ENCODE data around the gene CCDC146. TPM values are rescaled to one million over a fixed set of nuclear protein-coding genes. Genes with fewer than 3 reads are reported as not detected.
"Not testable (repeated sequence)": the region's sequence is repeated elsewhere in the genome, so short reads cannot be mapped to it uniquely, and the experiment has no call there.

CCDC146 gene
- total RNA-seq, 8 experiments from 2014 or later, result 3.3 to 32.5 (median 7.7) TPM

DNA sequence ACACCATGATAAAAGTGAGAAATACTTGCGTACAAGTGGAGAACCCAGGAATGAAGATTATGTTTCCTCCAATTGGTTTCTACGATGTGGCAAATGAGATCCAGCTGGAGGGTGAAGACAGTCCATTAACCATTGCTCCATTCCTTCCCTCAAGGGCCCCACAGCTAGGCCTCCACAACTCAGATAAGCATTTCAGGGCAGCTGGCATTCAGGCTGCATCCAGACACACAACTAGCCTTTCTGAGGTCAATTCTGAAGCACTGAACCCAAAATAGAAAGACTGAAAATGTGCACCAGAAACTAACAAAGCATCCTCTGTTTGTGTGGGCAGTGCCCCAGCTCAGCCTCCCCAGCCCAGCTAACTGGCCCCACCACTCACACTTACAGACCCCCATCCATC, 198.9 kb downstream of the CCDC146 start:
- 13 to 100% (median 91%) methylated on average over 1 to 2 of the region's 2 CpGs; no CpG with 5 or more reads in 2 of the 10 experiments for WGBS, 10 experiments
- no peak overlapping the region for H3K27ac ChIP-seq
- H3K4me3 ChIP-seq, result no peak overlapping the region
- in situ Hi-C loops (cut with MboI; ENCODE audit: low pct_unique_long_range_greater_than_20kb in 2 of 9, low sequenced_read_pairs in 9 of 9, unreplicated experiment in 9 of 9), result no loop called here
- peak in 2 of 8 experiments; percentile 41 to 77 for ATAC-seq (replicated peaks in 6 of 8)
- no peaks in the 10 kb centered on the region for H3K4me1 ChIP-seq (replicated peaks in 1 of 2)

DNA sequence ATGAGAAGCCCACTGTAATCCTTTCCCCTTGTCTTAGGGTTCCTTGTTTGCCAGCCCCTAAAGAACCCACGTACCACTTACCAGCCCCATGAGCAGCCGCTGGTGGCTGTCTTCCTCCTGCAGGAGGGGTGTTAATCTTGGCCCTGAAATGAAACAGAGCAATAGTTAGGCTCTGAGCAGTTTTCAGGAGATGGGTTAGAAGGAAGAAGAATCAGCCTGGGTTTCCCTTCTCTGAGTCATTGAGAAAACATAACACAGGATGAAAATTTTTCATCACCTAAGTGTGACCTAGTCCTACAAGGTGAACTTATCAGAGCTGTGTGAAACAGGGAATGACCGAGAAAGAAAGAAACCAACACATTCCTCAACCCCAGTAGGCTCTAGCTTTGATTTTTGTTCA, 203.7 kb downstream of the CCDC146 start:
- 80 to 100% (median 90%) methylated on average over 1 to 3 of the region's 3 CpGs; no CpG with 5 or more reads in 1 of the 10 experiments for WGBS, 10 experiments
- in situ Hi-C loops (cut with MboI; ENCODE audit: low pct_unique_long_range_greater_than_20kb in 2 of 9, low sequenced_read_pairs in 9 of 9, unreplicated experiment in 9 of 9), result no loop called here
- ATAC-seq (replicated peaks in 6 of 8), result no peak

DNA sequence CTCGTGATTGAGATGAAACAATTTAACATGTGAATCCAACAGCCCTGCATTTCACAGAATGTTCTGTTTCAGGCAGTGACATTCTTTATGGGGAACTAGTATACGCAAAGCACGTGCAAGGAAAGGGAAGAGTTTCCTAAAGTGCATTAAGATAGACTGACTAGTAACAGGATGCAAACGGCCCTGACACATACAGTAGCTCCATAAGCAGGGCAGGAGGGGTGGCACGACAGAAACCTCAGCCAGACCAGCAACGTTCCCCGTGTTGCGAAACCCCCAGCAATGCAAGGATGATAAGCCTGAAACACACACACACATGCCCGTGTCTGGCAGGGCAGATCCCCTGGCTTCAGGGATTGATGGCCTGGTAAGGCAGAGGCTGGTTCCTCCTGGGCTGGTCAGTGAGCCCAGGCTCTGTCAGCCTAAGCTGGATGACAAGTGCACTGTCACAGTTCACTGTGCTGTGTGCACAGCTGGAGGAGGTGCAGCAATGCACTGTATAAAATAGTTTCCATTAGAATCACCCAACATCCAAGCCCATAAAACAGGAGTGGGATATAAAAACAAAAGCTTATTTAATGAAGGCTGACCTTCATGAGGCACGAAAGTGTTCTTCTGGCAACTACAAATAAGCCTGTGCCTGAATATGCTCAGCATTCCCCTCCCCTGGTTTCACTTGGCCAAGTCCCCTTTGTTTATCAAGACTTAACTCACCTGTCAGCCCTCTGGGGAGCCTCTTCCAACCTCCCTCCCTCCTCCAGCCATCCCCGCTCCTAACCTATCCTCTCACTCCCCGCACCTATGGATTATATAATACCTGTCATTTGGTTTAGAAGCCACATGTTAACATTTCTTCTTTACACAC, 204.9 kb downstream of the CCDC146 start:
- in situ Hi-C loops (cut with MboI; ENCODE audit: low pct_unique_long_range_greater_than_20kb in 2 of 9, low sequenced_read_pairs in 9 of 9, unreplicated experiment in 9 of 9), result no loop called here
- WGBS, 10 experiments, result 27 to 100% (median 73%) methylated on average over 1 to 9 of the region's 12 CpGs; no CpG with 5 or more reads in 1 of the 10 experiments
- ATAC-seq (replicated peaks in 6 of 8), result peak in 7 of 8 experiments; percentile 34 to 88 (median 68)
- H3K4me1 ChIP-seq (replicated peaks in 1 of 2), result no peaks in the 10 kb centered on the region
- H3K4me3 ChIP-seq, result no peak overlapping the region
- H3K27ac ChIP-seq, result no peak overlapping the region

More for the DNA sequence above, 203.7 kb downstream of the CCDC146 start:
- H3K4me3 ChIP-seq, result no peak overlapping the region
- no peaks in the 10 kb centered on the region for H3K4me1 ChIP-seq (replicated peaks in 1 of 2)
- no peak overlapping the region for H3K27ac ChIP-seq

DNA sequence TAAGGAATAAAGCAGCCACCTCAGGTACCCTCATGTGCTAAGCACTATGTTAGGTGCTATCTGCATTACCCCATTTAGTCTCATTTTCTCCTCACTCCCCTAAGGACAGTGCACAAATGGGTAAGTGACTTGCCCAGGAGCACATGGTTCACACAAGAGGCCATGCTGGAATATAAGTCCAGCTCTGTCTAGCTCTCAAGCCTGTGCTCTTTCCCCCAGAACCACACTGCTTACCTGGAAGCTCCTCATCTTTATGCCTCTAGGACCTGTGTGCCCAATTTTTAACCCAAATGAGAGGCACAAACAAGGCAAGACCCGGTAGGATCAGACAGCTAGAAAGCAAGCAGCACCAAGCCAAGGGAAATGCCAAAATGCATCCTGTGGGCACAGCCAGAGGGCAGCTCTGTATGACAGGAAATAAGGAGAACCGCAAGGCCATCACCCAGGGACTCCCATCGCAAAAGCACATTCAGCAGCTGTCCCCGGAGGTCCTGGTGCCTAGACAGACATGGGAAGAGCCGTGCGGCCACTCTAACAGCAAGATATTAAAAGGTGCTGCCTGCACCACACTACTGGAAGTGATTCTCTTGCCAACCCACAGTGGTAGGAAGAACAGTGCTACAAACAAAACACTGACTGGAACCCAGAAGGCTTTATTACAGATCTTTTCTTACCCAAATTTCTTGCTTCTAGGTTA, 205.7 kb downstream of the CCDC146 start:
- in situ Hi-C loops (cut with MboI; ENCODE audit: low pct_unique_long_range_greater_than_20kb in 2 of 9, low sequenced_read_pairs in 9 of 9, unreplicated experiment in 9 of 9), result no loop called here
- ATAC-seq (replicated peaks in 6 of 8), result no peak
- Histone ChIP-seq H3K4me3 (no peak overlapping the region), H3K27ac (no peak overlapping the region), H3K4me1 (replicated peaks in 1 of 2) (no peaks in the 10 kb centered on the region)
- 0 to 90% (median 74%) methylated on average over 1 to 4 of the region's 6 CpGs; no CpG with 5 or more reads in 2 of the 10 experiments for WGBS, 10 experiments

DNA sequence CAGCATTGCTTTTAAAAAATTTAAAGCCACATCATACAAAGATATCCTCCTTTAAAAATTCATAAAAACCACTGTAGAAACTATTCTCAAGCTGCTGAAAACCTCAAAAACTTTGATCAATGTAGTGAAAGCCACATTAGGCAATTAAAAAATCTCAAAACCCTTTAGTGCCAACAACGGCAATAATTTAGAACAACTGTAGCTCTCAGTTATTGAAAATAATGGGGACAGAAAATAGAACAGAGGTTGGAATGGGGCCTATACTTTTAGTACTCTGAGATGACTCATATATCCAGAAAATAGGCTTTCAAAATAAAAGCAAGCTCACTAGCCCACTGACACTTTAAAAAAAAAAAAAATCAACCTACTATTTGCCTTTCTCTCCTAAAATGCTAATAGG, 206.3 kb downstream of the CCDC146 start:
- in situ Hi-C loops (cut with MboI; ENCODE audit: low pct_unique_long_range_greater_than_20kb in 2 of 9, low sequenced_read_pairs in 9 of 9, unreplicated experiment in 9 of 9), result no loop called here
- WGBS, 10 experiments, result 11 to 100% (median 88%) methylated on average over 1 of the region's 1 CpG; no CpG with 5 or more reads in 3 of the 10 experiments
- no peak overlapping the region for H3K27ac ChIP-seq
- H3K4me1 ChIP-seq (replicated peaks in 1 of 2), result no peaks in the 10 kb centered on the region
- ATAC-seq (replicated peaks in 6 of 8), result no peak
- H3K4me3 ChIP-seq, result no peak overlapping the region

DNA sequence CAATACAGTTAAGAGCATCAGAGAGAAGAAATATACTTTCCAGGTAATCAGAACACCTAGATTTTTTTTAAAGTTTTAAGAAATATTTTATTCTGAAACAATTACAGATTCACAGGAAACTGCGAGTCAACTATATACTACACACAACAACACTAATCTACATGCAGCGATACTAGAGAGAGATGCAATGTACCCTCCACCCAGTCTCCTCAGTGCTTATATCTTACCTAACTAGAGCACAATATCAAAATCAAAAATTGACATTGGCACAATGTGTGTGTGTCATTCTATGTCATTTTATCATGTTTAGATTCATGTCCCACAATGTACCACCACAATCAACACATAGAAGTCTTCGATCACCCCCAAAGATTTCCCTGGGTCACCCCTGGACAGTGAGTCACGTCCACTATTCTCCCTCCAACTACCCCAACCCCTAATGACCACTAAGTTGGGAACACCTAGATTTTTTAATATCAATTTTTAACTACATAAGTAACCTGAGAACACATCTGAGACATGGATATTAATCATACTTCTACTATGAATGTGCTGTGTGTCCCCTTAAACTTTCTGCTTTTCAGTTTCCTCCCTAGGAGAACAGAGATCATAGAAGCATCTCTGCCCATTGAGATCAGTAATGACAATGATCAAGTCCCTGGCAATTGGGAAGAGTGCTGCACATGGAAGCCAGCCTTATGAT, 207.2 kb downstream of the CCDC146 start:
- in situ Hi-C loops (cut with MboI; ENCODE audit: low pct_unique_long_range_greater_than_20kb in 2 of 9, low sequenced_read_pairs in 9 of 9, unreplicated experiment in 9 of 9), result no loop called here
- Histone ChIP-seq H3K4me3 (no peak overlapping the region), H3K4me1 (replicated peaks in 1 of 2) (no peaks in the 10 kb centered on the region), H3K27ac (no peak overlapping the region)
- no peak for ATAC-seq (replicated peaks in 6 of 8)
- WGBS, 10 experiments, result 74 to 100% (median 91%) methylated on average over 1 to 4 of the region's 4 CpGs; no CpG with 5 or more reads in 2 of the 10 experiments

DNA sequence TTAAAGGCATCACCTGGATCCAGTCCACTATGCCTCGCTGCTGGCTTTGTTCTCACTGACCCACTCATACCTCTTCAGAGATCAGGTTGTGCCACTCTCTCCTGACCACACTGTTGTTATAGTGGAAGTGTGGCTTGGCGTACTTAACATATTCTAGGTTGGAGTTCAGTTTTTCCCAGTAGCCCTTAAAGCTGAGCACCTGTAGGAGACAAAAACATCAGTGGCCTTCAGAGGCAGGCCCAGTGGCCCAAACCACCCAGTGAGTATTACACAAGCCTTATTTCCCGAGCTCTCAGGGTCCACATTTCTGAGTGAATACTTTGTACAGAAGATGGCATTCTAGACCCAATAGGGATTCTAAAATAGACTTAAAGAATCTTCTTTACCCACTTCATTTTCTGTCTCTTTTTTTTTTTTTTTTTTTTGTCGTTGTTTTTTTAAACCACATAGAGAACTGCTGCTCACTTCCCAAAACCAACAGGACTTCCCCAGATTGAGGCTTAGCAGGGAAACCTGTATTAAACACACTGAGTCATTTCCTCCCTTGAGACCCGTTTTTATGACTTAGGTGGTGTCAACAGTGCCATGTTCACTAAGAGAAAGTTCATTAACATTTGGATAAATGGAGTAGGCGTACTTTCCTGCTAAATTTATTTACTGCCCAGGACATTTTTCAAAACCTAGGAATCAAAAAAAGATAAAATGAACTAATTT, 207.9 kb downstream of the CCDC146 start:
- Histone ChIP-seq H3K4me1 (replicated peaks in 1 of 2) (no peaks in the 10 kb centered on the region), H3K27ac (no peak overlapping the region), H3K4me3 (no peak overlapping the region)
- ATAC-seq (replicated peaks in 6 of 8), result peak in 2 of 8 experiments; percentile 40 to 45
- in situ Hi-C loops (cut with MboI; ENCODE audit: low pct_unique_long_range_greater_than_20kb in 2 of 9, low sequenced_read_pairs in 9 of 9, unreplicated experiment in 9 of 9), result no loop called here
- WGBS, 10 experiments, result 21 to 100% (median 70%) methylated on average over 1 to 4 of the region's 6 CpGs

DNA sequence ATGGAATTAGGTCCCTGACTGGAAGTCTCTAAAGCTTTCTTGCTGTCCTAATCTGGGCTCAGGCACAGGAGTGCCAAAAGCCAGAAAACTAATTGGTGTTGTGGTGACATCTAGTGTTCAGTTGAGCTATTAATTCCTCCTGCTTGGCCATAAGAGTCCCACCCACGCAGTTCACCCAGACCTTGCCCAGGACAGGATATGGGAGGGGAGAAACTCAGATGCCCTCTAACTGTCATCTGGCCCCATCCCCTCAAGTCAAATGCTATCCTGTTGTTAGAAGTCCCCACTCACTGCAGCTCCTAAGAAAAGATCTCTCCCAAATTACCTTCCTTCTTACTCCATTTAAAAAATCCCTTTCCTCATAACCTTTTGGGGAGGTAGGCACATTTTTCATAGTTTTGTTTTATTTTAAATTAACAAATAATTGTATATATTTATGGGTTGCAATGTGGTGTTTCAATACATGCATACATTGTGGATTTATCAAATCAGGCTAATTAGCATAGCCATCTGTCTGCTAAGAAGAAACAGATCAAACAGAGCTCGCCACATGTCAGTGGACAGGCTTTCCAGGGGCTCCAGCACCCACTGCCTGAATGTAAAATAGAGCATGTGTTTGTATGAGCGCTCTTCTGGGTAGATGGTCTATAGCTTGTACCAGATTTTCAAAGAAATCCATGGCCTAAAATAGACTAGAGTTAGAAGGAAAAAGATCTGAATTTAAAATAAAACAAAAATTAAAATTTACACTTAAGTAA, 209.7 kb downstream of the CCDC146 start:
- Histone ChIP-seq H3K27ac (no peak overlapping the region), H3K4me3 (no peak overlapping the region), H3K4me1 (replicated peaks in 1 of 2) (no peaks in the 10 kb centered on the region)
- in situ Hi-C loops (cut with MboI; ENCODE audit: low pct_unique_long_range_greater_than_20kb in 2 of 9, low sequenced_read_pairs in 9 of 9, unreplicated experiment in 9 of 9), result no loop called here
- peak; percentile 84 to 99 (median 96) for ATAC-seq (replicated peaks in 6 of 8)
- 0 to 100% (median 56%) methylated on average over 1 to 3 of the region's 3 CpGs; no CpG with 5 or more reads in 1 of the 10 experiments for WGBS, 10 experiments

DNA sequence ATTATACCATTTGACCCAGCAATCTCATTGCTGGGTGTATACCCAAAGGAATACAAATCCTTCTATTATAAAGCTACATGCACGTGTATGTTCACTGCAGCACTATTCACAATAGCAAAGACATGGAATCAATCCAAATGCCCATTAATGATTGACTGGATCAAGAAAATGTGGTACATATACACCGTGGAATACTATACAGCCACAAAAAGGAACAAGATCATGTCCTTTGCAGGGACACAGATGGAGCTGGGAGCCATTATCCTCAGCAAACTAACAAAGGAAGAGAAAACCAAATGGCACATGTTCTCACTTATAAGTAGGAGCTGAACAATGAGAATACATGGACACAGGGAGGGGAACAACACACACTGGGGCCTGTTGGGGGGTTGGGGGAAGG, 211.6 kb downstream of the CCDC146 start:
- ATAC-seq (replicated peaks in 6 of 8); H3K4me3 ChIP-seq; H3K4me1 ChIP-seq (replicated peaks in 1 of 2); H3K27ac ChIP-seq; in situ Hi-C loops (cut with MboI; ENCODE audit: low pct_unique_long_range_greater_than_20kb in 2 of 9, low sequenced_read_pairs in 9 of 9, unreplicated experiment in 9 of 9): not testable (repeated sequence)
- 68 to 100% (median 88%) methylated on average over 1 to 2 of the region's 2 CpGs; no CpG with 5 or more reads in 2 of the 10 experiments for WGBS, 10 experiments

DNA sequence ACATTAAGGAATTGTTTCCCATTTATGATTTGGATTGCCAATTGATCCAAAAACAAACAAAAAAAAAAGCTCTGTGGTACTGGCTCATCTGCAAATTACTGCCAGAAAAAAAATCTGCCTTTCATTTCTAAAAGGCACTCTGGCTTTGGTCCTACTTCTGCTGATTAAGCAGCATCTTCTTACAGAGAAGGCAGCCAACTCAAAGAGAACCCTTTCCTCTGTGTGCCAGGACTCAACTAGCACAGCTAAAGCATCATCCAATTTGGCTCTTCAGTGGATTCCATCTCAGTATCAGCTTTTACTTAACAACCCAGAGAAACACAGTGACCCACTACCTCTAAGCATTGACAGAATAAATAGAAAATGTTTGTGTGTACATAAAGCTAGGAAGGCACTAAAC, 213.2 kb downstream of the CCDC146 start:
- in situ Hi-C loops (cut with MboI; ENCODE audit: low pct_unique_long_range_greater_than_20kb in 2 of 9, low sequenced_read_pairs in 9 of 9, unreplicated experiment in 9 of 9), result no loop called here
- Histone ChIP-seq H3K4me3 (no peak overlapping the region), H3K4me1 (replicated peaks in 1 of 2) (no peaks in the 10 kb centered on the region), H3K27ac (no peak overlapping the region)
- no peak for ATAC-seq (replicated peaks in 6 of 8)

DNA sequence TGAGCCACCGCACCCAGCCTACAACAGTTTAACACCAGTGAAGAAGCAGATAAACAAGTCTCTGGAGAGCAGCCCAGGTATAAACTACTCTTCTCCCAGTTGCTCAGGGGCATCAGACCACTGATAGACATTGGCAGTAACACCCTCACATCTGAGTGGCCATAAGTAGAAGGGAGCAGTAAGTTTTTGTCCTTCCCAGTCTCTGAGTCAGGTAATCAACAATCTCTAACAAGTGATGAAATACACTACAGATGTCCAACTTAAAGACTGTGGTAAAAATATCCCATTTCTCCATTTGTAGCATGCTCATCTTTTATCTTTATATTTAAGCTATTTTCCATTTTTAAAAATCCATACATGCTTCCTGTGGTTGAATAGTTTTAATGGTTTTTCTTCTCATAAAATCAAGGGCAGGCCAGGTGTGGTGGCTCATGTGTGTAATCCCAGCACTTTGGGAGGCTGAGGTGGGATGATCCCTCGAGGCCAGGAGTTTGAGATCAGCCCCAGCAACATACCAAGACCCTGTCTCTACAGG, 215.1 kb downstream of the CCDC146 start:
- Histone ChIP-seq H3K4me3 (no peak overlapping the region), H3K4me1 (replicated peaks in 1 of 2) (no peaks in the 10 kb centered on the region), H3K27ac (no peak overlapping the region)
- 0 to 57% (median 17%) methylated on average over 1 of the region's 2 CpGs; no CpG with 5 or more reads in 6 of the 10 experiments for WGBS, 10 experiments
- in situ Hi-C loops (cut with MboI; ENCODE audit: low pct_unique_long_range_greater_than_20kb in 2 of 9, low sequenced_read_pairs in 9 of 9, unreplicated experiment in 9 of 9), result no loop called here
- ATAC-seq (replicated peaks in 6 of 8), result no peak

DNA sequence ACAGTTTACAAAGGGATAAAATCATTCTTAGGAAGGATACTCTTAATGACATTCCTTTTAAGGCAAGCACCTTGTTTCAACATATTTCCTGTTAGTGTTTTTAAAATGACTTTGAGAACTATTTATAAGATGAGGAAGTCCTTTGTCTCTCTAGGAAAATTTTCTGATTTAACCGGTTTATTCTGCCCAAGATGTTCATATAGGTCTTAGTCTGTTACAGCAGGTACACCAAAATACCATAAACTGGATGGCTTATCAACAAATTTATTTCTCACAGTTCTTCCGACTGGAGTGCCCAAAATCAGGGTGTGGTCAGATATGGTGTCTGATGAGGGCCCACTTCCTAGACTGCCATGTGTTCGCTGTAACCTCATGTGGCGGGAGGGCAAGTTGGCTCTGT, 215.8 kb downstream of the CCDC146 start:
- in situ Hi-C loops (cut with MboI; ENCODE audit: low pct_unique_long_range_greater_than_20kb in 2 of 9, low sequenced_read_pairs in 9 of 9, unreplicated experiment in 9 of 9), result no loop called here
- no peak for ATAC-seq (replicated peaks in 6 of 8)
- 53 to 100% (median 90%) methylated on average over 1 to 4 of the region's 4 CpGs for WGBS, 10 experiments
- Histone ChIP-seq H3K4me1 (replicated peaks in 1 of 2) (no peaks in the 10 kb centered on the region), H3K4me3 (no peak overlapping the region), H3K27ac (no peak overlapping the region)

Measured in motor neuron (in vitro differentiated cells).